CD4-positive, alpha-beta T cell treated with Interleukin-15 for 1 hour (primary cell): ENCODE results near the gene SGK1.

Source experiments
- DNase-seq: peaks from one replicate; pipeline ENCODE4 v3.0.0-alpha.2; 2020

SGK1 gene

GRCh38 chr6:134317471-134318131, at the start of gene SGK1:
Gene SGK1 (minus strand): TSS chr6:134318112. CDS start chr6:134317460, 652 bp downstream.
- DNase-seq = no peak

GRCh38 chr6:134363323-134364039, 45.6 kb upstream of the SGK1 start:
- no peak for DNase-seq

- DNase-seq = no peak
Measured at GRCh38 chr6:134361011-134361410, 43.1 kb upstream of the SGK1 start.

GRCh38 chr6:134359302-134359701, 41.4 kb upstream of the SGK1 start:
- DNase-seq = no peak

- no peak for DNase-seq
Measured at GRCh38 chr6:134358320-134358719, 40.4 kb upstream of the SGK1 start.

GRCh38 chr6:134357022-134357487, 39.1 kb upstream of the SGK1 start:
- DNase-seq = no peak

- DNase-seq = no peak
Measured at GRCh38 chr6:134356405-134356804, 38.5 kb upstream of the SGK1 start.

- no peak for DNase-seq
Measured at GRCh38 chr6:134352786-134353480, 35.0 kb upstream of the SGK1 start.

GRCh38 chr6:134351615-134352474, 33.9 kb upstream of the SGK1 start:
- no peak for DNase-seq

GRCh38 chr6:134347885-134348805, 30.2 kb upstream of the SGK1 start:
- no peak for DNase-seq

GRCh38 chr6:134346932-134347545, 29.1 kb upstream of the SGK1 start:
- no peak for DNase-seq

- no peak for DNase-seq
Measured at GRCh38 chr6:134345789-134346188, 27.9 kb upstream of the SGK1 start.

GRCh38 chr6:134343066-134343465, 25.2 kb upstream of the SGK1 start:
- DNase-seq = no peak

GRCh38 chr6:134341999-134342567, 24.2 kb upstream of the SGK1 start:
- no peak for DNase-seq

- DNase-seq = no peak
Measured at GRCh38 chr6:134340179-134340975, 22.5 kb upstream of the SGK1 start.

GRCh38 chr6:134339216-134339615, 21.3 kb upstream of the SGK1 start:
- no peak for DNase-seq

GRCh38 chr6:134331256-134331655, 13.3 kb upstream of the SGK1 start:
- no peak for DNase-seq

GRCh38 chr6:134330555-134330954, 12.6 kb upstream of the SGK1 start:
- DNase-seq = no peak

- no peak for DNase-seq
Measured at GRCh38 chr6:134328792-134329191, 10.9 kb upstream of the SGK1 start.

- DNase-seq = no peak
Measured at GRCh38 chr6:134328138-134328537, 10.2 kb upstream of the SGK1 start.
